Neural cell (in vitro differentiated cells): ENCODE data around the gene SH3PXD2A.

ENCODE experiments used
- MXI1 ChIP-seq: fragments of 450-650 bp; conservative IDR thresholded peaks from 2 replicates; pipeline ENCODE4 v1.6.1; 2014; ENCODE audit warnings: antibody characterized with exemption, mild to moderate bottlenecking; ENCODE audit not compliant: poor library complexity, severe bottlenecking
- POLR2AphosphoS5 ChIP-seq: IDR thresholded peaks from 2 replicates; pipeline ENCODE4 v1.6.1; 2012
- TAF1 ChIP-seq: IDR thresholded peaks from 2 replicates; pipeline ENCODE4 v1.6.1; 2012; ENCODE audit warnings: low read depth
- TF ChIP-seq, protein P1 (sequence below): fragments of 450-650 bp; IDR thresholded peaks from 2 replicates; pipeline ENCODE4 v1.5.1; 2014; ENCODE audit warnings: antibody characterized with exemption, mild to moderate bottlenecking, moderate library complexity; ENCODE audit not compliant: poor library complexity, severe bottlenecking
- TF ChIP-seq, protein P2 (sequence below): IDR thresholded peaks from 2 replicates; pipeline ENCODE4 v1.6.1; 2012; ENCODE audit warnings: borderline replicate concordance

DNA sequence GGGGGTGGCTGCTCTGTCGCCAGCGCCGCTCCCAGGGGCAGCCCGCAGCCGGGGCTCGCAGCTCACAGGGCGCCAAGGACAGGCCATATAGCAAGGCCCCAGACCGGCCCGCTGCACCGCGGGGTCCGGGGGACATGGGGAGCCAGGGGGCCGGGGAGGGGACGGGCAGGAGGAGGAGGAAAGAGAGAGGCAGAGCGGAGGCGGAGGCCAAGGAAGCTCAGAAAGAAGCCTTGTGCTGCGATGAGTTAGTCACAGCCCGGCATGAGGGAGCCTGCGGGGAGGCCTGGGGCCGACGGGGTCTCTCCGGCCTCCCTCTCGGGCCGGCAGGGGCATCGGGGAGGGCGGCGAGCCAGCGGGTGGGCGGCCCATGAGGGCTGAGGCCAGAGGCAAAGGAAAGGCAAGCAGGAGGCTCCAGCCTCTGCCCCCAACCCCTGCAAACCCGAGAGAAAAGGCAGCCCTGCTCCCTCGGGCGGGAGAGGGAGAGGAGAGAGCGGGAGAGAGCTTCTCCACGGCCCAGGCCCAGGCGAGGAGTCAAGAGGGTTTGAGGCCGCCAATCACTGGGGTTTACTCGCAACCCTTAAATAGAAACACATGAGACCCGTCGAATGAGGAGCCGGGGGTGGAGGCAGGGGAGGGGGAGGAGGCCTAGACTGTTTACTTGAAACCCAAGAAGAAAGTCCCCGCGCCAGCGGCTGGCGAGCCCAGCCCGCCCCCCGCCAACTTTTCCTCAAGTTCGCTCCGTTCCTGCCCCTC lies 194.0 kb downstream of the SH3PXD2A start:
- TF ChIP-seq TAF1 (no peak), MXI1 (no peak), POLR2AphosphoS5 (no peak)
- TF ChIP-seq, protein P1, sequence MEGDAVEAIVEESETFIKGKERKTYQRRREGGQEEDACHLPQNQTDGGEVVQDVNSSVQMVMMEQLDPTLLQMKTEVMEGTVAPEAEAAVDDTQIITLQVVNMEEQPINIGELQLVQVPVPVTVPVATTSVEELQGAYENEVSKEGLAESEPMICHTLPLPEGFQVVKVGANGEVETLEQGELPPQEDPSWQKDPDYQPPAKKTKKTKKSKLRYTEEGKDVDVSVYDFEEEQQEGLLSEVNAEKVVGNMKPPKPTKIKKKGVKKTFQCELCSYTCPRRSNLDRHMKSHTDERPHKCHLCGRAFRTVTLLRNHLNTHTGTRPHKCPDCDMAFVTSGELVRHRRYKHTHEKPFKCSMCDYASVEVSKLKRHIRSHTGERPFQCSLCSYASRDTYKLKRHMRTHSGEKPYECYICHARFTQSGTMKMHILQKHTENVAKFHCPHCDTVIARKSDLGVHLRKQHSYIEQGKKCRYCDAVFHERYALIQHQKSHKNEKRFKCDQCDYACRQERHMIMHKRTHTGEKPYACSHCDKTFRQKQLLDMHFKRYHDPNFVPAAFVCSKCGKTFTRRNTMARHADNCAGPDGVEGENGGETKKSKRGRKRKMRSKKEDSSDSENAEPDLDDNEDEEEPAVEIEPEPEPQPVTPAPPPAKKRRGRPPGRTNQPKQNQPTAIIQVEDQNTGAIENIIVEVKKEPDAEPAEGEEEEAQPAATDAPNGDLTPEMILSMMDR = no peak
- TF ChIP-seq, protein P2, sequence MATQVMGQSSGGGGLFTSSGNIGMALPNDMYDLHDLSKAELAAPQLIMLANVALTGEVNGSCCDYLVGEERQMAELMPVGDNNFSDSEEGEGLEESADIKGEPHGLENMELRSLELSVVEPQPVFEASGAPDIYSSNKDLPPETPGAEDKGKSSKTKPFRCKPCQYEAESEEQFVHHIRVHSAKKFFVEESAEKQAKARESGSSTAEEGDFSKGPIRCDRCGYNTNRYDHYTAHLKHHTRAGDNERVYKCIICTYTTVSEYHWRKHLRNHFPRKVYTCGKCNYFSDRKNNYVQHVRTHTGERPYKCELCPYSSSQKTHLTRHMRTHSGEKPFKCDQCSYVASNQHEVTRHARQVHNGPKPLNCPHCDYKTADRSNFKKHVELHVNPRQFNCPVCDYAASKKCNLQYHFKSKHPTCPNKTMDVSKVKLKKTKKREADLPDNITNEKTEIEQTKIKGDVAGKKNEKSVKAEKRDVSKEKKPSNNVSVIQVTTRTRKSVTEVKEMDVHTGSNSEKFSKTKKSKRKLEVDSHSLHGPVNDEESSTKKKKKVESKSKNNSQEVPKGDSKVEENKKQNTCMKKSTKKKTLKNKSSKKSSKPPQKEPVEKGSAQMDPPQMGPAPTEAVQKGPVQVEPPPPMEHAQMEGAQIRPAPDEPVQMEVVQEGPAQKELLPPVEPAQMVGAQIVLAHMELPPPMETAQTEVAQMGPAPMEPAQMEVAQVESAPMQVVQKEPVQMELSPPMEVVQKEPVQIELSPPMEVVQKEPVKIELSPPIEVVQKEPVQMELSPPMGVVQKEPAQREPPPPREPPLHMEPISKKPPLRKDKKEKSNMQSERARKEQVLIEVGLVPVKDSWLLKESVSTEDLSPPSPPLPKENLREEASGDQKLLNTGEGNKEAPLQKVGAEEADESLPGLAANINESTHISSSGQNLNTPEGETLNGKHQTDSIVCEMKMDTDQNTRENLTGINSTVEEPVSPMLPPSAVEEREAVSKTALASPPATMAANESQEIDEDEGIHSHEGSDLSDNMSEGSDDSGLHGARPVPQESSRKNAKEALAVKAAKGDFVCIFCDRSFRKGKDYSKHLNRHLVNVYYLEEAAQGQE = no peak
